ENCODE data around the gene IFNGR1.

DNA sequence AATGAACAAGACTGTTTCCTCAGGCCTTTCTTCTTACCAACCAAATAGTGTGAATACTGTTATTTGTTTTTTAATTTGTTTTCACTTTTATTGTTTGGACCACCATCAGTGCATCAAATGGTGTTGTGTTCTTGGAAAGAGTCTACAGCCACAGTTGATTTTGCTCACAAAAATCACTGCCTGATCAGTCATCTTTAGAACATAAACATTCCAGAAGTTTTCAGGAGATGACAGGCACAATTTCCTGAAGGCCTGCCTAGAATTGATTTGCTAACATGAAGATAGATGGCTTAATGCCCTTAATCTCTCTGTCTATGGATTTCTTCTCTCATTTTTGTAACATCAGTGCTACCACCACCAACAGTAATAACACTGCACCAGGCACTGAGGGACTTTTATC, 59.3 kb downstream of the IFNGR1 start:
- TF ChIP-seq POLR2A (IDR thresholded peaks at IDR 0.05) (no peak), CTCF (IDR thresholded peaks at IDR 0.05) (no peak)

Data from breast epithelium (tissue), 3 donors.